Rectal smooth muscle tissue (tissue), 1 donor: ENCODE results near the gene ARPC2.

Source experiments
- H3K27ac ChIP-seq: one replicate; pipeline ENCODE4 v1.7.0; 2013; ENCODE audit warnings: low read depth, low read length, inconsistent platforms
- H3K27me3 ChIP-seq: one replicate; pipeline ENCODE4 v1.7.0; 2013; ENCODE audit warnings: low read length; ENCODE audit not compliant: control insufficient read depth, insufficient read depth
- H3K36me3 ChIP-seq: one replicate; pipeline ENCODE4 v1.7.0; 2013; ENCODE audit warnings: low read length; ENCODE audit not compliant: control insufficient read depth, insufficient read depth
- H3K4me1 ChIP-seq: one replicate; pipeline ENCODE4 v1.7.0; 2013; ENCODE audit warnings: low read length; ENCODE audit not compliant: control insufficient read depth, insufficient read depth
- H3K4me3 ChIP-seq: one replicate; pipeline ENCODE4 v1.7.0; 2013; ENCODE audit warnings: low read length
- H3K9ac ChIP-seq: one replicate; pipeline ENCODE4 v1.7.0; 2013; ENCODE audit warnings: low read length

ARPC2 gene

GRCh38 chr2:218280260-218280870 lies 63.4 kb downstream of the ARPC2 start:
- Histone ChIP-seq H3K27me3 (no peaks in the 10 kb centered on the region), H3K36me3 (peaks cover 52% of the 10 kb centered on the region), H3K27ac (no peak overlapping the region), H3K9ac (no peak overlapping the region), H3K4me3 (no peak overlapping the region), H3K4me1 (peaks cover 39% of the 10 kb centered on the region)

- no peak overlapping the region for H3K9ac ChIP-seq
- peak overlapping the region; percentile 85 for H3K27ac ChIP-seq
- peaks cover 45% of the 10 kb centered on the region for H3K36me3 ChIP-seq
- no peak overlapping the region for H3K4me3 ChIP-seq
- H3K27me3 ChIP-seq: no peaks in the 10 kb centered on the region
- peaks cover 49% of the 10 kb centered on the region for H3K4me1 ChIP-seq
Measured at GRCh38 chr2:218281449-218281848, 64.5 kb downstream of the ARPC2 start.

GRCh38 chr2:218282173-218282991 lies 65.4 kb downstream of the ARPC2 start:
- Histone ChIP-seq H3K4me1 (peaks cover 57% of the 10 kb centered on the region), H3K27me3 (no peaks in the 10 kb centered on the region), H3K9ac (no peak overlapping the region), H3K4me3 (no peak overlapping the region), H3K27ac (peak overlapping the region; percentile 85), H3K36me3 (peaks cover 36% of the 10 kb centered on the region)

- Histone ChIP-seq H3K27me3 (no peaks in the 10 kb centered on the region), H3K27ac (peak overlapping the region; percentile 85), H3K4me1 (peaks cover 61% of the 10 kb centered on the region), H3K36me3 (peaks cover 19% of the 10 kb centered on the region), H3K9ac (no peak overlapping the region), H3K4me3 (peak overlapping the region; percentile 27)
Measured at GRCh38 chr2:218284106-218284811, 67.3 kb downstream of the ARPC2 start.

- Histone ChIP-seq H3K4me3 (peak overlapping the region; percentile 64), H3K36me3 (peaks cover 5% of the 10 kb centered on the region), H3K27ac (peak overlapping the region; percentile 90), H3K27me3 (no peaks in the 10 kb centered on the region), H3K9ac (peak overlapping the region; percentile 49), H3K4me1 (peaks cover 71% of the 10 kb centered on the region)
Measured at GRCh38 chr2:218285604-218286003, 68.6 kb downstream of the ARPC2 start.

- peaks cover 74% of the 10 kb centered on the region for H3K4me1 ChIP-seq
- H3K9ac ChIP-seq: peak overlapping the region; percentile 2
- H3K4me3 ChIP-seq: peak overlapping the region; percentile 64
- peak overlapping the region; percentile 90 for H3K27ac ChIP-seq
- no peaks in the 10 kb centered on the region for H3K36me3 ChIP-seq
- no peaks in the 10 kb centered on the region for H3K27me3 ChIP-seq
Measured at GRCh38 chr2:218286570-218287459, 69.8 kb downstream of the ARPC2 start.

GRCh38 chr2:218289639-218290315 lies 72.8 kb downstream of the ARPC2 start:
- Histone ChIP-seq H3K4me3 (peak overlapping the region; percentile 94), H3K36me3 (no peaks in the 10 kb centered on the region), H3K27me3 (no peaks in the 10 kb centered on the region), H3K27ac (peak overlapping the region; percentile 96), H3K4me1 (peaks cover 51% of the 10 kb centered on the region), H3K9ac (peak overlapping the region; percentile 40)

GRCh38 chr2:218290316-218291261 lies 73.6 kb downstream of the ARPC2 start:
- Histone ChIP-seq H3K9ac (peak overlapping the region; percentile 88), H3K4me3 (peak overlapping the region; percentile 94), H3K4me1 (peaks cover 44% of the 10 kb centered on the region), H3K27ac (peak overlapping the region; percentile 96), H3K36me3 (no peaks in the 10 kb centered on the region), H3K27me3 (no peaks in the 10 kb centered on the region)

GRCh38 chr2:218291318-218292047 lies 74.5 kb downstream of the ARPC2 start:
- H3K4me3 ChIP-seq: peak overlapping the region; percentile 94
- no peaks in the 10 kb centered on the region for H3K27me3 ChIP-seq
- H3K4me1 ChIP-seq: peaks cover 35% of the 10 kb centered on the region

More at GRCh38 chr2:218291318-218292047, 74.5 kb downstream of the ARPC2 start:
- Histone ChIP-seq H3K9ac (peak overlapping the region; percentile 88), H3K36me3 (no peaks in the 10 kb centered on the region), H3K27ac (peak overlapping the region; percentile 96)
